Fibroblast of lung (primary cell): ENCODE data around the gene LGALS7.

Experiments used
- EZH2 ChIP-seq: IDR thresholded peaks from 2 replicates; pipeline ENCODE4 v1.5.1; 2012; ENCODE audit warnings: low read length, control low read depth, mild to moderate bottlenecking; ENCODE audit errors: missing control alignments
- TF ChIP-seq, protein P1 (sequence below), 2 donors: IDR thresholded peaks in 1 of 2; conservative IDR thresholded peaks in 1 of 2; 1 replicate in 1 of 2; 2 replicates in 1 of 2; pipeline ENCODE4 v1.5.1; 2011 to 2012; ENCODE audit warnings: low read length in 2 of 2, control low read depth in 1 of 2, inconsistent platforms in 1 of 2, low read depth in 1 of 2, mild to moderate bottlenecking in 1 of 2

DNA sequence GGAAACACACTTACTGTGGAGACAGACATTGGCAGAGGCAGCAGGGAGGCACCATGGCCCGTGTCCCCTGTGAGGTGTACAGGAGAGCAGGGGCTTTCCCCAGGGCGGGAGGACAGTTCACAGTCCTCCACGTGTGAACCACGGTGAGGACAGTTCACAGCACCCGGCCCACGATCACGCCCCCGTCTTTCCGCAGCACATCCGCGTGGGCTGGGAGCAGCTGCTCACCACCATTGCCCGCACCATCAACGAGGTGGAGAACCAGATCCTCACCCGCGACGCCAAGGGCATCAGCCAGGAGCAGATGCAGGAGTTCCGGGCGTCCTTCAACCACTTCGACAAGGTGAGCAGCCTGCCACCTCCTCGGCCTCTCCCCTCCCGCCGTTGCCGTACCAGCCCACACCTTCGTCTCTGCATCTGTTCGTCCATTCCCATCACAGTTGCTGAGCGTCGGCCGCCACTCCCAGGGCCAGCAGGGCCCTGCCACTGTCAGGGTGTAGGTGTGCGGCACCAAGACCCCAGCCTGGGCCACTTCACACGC is 46.5 kb downstream of the LGALS7 start:
- TF ChIP-seq, protein P1, sequence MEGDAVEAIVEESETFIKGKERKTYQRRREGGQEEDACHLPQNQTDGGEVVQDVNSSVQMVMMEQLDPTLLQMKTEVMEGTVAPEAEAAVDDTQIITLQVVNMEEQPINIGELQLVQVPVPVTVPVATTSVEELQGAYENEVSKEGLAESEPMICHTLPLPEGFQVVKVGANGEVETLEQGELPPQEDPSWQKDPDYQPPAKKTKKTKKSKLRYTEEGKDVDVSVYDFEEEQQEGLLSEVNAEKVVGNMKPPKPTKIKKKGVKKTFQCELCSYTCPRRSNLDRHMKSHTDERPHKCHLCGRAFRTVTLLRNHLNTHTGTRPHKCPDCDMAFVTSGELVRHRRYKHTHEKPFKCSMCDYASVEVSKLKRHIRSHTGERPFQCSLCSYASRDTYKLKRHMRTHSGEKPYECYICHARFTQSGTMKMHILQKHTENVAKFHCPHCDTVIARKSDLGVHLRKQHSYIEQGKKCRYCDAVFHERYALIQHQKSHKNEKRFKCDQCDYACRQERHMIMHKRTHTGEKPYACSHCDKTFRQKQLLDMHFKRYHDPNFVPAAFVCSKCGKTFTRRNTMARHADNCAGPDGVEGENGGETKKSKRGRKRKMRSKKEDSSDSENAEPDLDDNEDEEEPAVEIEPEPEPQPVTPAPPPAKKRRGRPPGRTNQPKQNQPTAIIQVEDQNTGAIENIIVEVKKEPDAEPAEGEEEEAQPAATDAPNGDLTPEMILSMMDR (conservative IDR thresholded peaks at IDR 0.05 in 1 of 2, IDR thresholded peaks at IDR 0.05 in 1 of 2; ENCODE audit: low read depth in 1 of 2, low read length in 2 of 2): no peak
- TF ChIP-seq EZH2: no peak
